ENCODE data around the gene PDE4D.
"Not testable (repeated sequence)": the region's sequence is repeated elsewhere in the genome, so short reads cannot be mapped to it uniquely, and the experiment has no call there.

The PDE4D gene

DNA sequence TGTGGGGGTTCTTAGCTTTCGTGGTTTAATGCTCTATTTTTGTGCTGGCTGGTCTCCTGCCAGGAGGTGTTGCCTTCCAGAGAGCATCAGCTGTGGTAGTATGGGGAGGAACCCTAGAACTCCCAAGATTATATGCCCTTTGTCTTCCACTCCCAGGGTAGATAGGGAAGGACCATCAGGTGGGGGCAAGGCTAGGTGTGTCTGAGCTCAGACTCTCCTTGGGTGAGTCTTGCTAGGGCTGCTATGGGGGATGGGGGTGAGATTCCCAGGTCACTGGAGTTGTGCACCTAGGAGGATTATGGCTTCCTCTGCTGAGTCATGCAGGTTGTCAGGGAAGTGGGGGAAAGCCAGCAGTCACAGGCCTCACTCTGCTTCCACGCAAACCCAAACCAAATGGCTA is 584.8 kb downstream of the PDE4D start:
- DNase-seq: not testable (repeated sequence)

DNA sequence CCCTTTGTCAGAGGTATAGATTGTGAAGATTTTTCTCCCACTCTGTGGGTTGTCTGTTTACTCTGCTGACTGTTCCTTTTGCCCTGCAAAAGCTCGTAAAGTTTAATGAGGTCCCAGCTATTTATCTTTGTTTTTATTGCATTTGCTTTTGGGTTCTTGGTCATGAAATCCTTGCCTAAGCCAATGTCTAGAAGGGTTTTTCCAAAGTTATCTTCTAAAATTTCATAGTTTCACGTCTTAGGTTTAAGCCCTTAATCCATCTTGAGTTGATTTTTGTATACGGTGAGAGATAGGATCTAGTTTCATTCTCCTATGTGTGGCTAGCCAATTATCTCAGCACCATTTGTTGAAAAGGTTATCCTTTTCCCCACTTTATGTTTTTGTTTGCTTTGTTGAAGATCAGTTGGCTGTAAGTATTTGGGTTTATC is 590.2 kb downstream of the PDE4D start:
- not testable (repeated sequence) for DNase-seq

DNA sequence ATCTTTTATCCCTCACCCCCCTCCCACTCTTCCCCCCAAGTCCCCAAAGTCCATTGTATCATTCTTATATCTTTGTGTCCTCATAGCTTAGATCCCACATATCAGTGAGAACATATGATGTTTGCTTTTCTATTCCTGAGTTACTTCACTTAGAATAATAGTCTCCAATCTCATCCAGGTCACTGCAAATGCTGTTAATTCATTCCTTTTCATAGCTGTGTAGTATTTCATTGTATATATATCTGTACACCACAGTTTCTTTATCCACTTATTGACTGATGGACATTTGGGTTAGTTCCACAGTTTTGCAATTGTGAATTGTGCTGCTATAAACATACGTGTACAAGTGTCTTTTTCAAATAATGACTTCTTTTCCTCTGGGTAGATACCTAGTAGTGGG is 591.0 kb downstream of the PDE4D start:
- DNase-seq: not testable (repeated sequence)

DNA sequence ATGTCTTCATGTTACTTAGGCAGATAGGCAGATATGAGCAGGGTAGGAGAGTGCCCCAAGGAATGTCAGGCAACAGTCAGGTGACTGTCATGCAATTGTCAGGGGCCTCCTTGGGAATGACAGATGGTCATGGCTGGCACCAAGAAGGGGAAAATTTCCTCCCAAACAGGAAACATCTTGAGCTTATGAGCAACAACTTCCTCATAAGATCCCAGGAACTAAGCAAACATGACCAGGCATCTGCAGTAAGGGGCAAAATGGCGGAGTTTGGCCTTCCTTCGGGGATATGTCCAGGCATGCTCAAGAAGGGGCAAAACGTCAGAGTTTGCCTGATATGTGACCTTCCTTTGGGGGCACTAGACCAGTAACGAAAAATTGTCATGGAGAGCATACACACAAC is 591.8 kb downstream of the PDE4D start:
- DNase-seq: no peak

DNA sequence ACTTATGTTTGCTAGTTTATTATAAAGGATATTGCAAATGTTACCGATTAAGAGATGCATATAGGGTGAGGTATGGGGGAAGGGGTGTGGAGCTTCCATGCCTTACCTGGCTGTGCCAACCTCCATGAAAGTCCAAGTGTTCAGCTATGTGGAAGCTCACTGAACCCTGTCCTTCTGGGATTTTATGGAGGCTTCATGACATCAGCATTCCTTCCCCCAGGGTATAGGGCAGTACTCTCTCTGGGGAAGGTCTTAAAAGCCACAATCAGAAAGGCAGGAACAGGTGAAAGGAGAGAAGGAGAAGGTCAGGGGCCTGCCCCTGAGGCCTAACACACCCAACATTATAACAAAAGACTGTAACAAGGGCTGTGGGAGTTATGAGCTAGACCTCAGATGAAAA is 592.6 kb downstream of the PDE4D start:
- no peak for DNase-seq

DNA sequence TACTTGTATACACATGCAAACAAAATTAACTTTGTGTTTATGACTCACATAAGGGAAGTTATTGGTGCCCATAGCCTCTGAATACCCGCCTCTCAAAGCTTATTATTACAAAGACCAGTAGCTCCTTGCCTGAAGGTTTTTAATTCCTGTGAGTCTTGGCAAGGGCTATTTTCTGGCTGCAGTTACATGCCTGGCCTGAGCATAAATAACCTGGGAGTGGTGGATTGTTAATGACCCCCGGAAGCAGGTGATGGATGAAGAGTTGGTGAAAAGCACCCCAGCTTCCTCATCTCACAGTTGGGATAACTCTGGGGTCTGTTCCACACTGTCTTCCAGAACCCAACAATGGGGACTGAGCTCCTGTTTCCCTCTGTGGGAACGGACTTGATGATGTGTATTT is 594.5 kb downstream of the PDE4D start:
- DNase-seq: no peak

DNA sequence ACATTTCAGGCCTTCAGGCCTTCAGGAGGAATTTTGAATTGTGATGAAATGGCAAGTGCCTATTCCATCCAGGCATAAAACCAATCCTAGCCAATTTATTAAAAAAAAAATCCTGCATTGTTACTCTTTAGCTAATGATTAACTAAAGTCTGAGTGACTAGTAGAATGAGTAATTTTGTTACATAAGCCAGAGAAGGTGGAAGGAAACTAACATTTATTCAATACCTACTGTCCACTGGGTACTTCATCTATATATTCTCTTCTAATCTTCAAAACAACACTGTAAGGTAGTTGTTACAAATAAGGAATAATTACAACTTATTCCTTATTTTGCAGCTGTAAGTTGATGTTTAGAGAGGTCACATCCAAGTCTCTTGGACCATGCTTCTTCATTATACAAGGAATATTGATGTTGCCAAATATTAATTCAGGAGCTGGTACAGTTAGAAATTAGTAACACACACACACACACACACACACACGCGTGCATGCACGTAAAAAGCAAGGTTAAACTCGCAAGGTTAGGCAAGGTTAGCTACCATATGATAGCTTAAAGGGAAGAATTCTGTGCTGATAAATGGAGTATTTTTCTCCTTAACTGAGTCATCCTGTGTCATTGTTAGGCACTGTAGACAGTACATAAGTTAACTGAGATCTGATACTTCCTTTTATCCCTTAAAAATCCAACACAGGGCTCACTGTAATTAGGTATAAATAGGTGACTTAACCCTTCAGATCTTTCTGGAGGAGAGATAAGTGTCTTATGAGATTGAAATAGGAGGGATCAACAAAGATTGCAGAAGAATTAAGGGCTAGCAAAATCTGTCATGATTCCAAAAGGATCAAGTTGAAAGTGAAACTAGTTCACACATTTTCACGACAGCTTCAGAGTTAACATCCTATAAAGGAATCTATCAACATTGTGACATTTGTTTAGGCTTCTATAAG is 596.9 kb downstream of the PDE4D start:
- no peak for DNase-seq

DNA sequence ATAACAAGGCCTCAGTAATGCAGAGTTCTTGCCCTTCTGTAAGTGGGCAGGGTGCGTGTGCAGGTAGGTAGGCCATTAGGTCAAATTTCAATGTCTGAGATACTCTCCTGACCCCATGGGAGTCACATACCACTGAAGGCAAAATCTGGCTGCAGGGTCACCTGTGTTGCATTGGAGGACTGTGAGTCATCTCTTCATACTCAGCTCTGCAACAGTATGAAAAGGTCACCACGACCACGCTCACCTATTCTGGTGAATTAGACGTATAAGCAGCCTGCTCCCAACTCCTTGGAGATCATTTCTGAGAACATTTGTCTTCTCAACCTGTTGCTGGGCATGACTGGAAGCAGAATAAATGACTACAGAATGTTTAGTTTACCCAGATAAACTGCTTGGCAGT is 599.8 kb downstream of the PDE4D start:
- no peak for DNase-seq

DNA sequence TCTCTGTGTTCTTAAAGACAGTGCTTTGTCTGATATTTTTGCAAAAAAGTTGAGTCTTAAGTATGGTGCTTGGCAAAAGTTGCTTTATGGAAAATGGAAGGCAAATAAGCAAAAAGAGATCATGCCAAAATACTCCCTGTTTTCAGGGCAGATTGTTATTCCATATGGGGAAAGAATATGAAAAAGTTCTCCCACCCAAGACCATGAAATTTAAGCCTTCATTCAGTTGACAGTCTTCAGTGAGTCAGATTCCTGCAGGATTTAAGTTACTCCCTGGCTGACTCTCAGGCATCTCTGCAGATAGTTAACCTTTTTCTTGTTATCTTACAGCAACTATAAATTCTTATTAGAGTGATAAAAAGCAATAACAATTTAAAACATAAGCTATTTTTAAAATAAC is 601.6 kb downstream of the PDE4D start:
- no peak for DNase-seq

DNA sequence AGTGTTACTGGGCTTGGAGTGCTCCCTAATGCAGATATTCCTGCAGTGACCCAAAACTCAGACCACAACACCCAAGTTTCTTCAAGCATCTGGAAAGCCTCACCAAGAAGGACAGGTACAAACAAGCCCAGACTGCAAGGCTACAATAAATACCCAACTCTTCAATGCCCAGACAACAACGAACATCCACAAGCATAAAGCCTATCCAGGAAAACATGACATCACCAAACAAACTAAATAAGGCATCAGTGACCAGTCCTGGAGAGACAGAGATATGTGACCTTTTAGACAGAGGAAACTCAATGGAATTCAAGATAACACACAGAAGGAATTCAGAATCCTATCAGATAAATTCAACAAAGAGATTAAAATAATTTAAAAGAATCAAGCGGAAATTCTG is 605.6 kb downstream of the PDE4D start:
- DNase-seq: no peak

DNA sequence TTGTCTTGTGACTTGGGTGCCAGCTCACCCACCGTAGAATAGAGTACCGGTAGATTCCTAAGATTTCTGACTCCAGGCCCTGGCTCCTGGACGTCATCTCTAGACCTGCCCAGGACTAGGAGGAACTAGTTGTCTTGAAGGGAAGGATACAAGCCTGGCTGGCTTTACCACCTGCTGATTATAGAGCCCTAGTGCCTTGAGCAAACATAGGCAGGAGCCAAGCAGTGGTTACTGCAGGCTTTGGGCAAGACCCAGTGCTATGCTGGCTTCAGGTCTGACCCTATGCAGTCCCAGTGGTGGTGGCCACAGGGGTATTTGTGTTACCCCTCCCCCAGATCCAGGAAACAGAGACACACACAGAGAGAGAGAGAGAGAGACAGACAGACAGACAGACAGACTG is 606.2 kb downstream of the PDE4D start:
- no peak for DNase-seq

DNA sequence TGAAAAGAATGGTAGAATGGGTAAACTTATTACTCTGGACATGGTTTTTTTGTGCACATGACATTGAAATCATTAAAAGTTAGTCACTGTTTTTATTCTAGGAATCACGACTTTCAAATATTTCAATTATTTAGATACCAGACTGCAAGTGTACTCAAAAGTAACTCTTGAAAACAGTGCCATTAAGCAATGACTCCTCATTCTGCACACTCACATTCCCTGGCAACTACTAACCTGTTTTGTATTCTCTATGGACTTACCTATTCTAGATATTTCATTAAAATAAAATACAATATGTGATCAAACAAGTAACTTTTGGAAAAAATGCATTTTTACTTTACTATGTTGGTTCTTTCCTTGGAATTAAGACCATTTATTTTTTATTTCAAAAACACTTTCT is 607.0 kb downstream of the PDE4D start:
- DNase-seq: no peak

DNA sequence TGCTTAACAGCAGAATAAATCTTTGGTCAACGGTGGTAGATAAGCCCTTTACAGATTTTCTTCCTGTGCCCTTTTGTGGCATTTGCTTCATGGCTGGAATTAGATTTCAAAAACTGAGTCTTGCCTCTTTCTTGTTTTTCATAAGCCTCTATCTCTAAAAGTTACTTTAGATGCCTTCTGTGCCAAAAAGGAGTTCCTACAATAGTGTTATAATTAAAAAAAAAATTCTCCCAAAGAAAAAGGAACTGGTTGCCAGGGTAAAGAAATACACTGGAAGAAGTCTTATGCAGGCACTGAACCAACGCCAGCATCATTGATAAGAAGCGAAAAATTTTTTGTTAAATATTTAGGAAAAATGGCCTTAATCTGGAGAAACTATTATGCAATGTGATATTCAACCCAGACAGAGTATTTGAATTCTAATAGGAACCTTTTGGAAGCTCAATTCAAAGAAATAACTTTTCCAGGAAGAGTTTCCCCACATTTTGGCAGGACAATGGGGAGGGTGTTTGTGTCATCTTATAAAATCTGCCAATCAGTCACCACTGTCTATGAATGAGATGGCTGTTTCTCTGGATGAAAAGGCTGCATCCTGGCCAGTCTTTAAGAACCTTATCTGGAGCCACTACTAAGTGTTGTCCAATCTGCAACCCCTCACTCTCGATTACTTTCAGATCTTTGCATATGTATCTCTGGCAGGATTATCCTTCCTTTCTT is 608.1 kb downstream of the PDE4D start:
- no peak for DNase-seq

DNA sequence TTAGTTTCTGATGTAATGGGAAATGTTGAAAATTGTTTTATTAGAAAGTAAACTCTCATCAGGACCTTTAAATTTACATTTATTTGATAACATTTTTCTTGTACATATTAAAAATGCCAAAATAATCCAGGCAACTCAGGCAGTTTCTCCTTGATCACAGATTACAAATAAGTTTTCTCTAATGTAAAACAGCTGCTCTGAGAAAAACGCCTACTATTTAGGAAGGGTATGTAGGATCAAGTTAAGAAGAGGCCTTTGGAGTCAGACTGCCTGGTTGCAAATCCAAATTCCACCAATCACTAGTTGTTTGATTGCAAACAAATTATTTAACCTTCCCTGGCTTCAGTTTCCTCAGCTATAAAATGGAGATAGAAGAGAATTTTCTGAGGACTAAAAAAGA is 610.8 kb downstream of the PDE4D start:
- DNase-seq: no peak

DNA sequence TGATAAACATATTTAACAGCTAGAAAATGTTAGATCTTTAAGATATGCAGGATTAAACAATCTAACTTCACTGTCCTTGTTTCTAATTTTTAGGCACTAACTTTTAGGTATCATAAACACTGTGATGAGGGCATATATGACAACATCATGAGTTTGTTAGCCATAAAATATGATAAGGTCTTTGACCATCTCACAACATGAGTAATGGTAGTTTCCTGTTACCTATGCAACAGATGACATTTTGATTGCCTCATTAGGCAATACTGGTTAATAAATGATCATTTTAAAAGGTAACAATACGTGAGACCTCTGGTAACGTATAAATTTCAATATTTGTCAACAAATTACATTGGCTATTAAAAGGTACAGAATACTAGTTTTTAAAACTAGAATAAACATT is 613.5 kb downstream of the PDE4D start:
- DNase-seq: no peak

DNA sequence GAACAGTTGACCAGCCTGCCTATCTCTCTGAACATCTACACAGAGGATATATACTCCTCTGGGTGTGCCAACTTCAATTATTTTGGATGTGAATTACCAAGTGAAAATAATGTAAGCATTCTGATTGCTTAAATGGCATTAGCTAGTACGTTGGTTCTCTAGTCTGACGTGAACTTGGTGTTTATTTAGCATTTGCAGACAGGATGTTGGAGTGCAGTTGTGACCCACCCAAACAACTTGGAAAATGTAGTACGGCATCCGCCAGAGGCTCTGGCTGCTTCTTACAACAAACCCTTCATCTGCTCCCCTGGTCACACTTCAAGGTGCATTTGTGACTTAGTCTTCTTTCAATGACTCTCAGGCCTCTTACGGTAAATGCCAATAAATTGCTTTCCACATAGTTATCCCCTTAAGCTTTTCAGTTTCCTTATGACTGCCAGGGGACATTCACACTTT is 616.6 kb downstream of the PDE4D start:
- no peak for DNase-seq

DNA sequence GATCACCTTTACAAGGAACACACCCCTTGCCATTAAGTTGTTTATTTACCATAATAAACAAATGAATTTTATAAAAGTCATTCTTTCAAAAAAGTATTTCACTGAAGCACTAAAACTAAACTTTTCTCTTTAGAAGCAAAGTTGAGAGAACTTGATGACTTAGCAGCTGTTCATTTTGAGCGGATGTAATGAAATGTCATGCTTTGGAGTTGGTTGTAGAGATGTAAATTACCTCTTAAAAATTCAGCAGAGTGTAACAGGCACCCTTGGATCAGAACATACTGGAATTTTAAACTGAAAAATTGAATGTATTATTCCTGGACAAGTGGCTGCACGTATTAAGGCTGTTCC is 617.2 kb downstream of the PDE4D start:
- DNase-seq: no peak

DNA sequence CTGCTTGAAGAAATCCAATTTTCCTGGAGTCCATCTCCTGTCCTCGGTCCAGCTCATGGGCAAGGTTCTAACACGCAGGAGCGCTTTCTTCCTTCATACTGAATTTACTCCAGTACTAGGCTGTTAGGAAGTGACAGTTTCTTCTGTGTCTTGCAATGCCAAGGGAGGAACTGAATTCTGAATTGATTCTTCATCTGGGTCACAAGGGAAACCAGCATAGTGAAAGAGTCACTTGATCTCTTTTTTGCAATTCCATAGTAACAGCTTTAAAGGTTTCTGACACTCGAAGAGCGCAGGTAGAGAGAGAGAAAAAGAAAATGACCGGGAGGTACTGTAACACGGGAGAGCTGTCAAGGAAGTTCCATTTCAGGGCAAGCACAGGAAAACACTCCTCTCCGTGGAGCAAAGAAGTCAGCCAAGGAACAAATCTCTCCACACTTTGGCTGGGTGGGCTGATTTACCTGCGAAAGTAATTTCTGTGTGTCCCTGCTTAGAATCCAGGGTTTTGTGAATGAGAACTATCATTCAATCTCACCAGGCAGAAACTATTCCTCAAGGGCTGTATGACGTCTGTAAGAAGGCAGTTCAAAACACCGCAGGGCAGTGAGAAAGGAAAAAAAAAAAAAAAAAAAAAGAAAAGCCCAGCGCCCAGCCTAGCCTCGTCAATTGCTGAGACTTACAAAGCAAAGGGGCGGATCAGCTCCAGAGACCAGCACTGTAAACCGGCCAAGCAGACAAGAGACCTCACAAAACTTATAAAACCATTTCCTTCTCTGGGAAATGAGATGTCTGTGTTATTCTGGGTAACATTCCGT is 617.8 kb downstream of the PDE4D start:
- DNase-seq: no peak

DNA sequence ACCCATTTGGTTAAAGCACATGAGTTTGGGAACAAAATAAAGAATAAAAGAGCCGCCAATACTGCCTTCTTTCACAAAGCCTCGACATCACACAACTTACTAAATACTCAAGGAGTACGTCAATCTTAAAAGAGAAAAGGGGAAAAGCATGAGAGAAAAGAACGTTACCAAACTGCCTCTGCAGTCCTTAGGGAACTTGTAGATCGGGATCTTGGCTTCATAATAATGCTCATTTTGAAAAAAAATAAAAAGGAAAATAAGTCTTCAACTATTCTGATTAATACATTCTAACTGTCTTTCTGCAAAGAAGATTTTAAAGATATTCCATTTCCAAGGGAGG is 618.4 kb downstream of the PDE4D start:
- DNase-seq: no peak

DNA sequence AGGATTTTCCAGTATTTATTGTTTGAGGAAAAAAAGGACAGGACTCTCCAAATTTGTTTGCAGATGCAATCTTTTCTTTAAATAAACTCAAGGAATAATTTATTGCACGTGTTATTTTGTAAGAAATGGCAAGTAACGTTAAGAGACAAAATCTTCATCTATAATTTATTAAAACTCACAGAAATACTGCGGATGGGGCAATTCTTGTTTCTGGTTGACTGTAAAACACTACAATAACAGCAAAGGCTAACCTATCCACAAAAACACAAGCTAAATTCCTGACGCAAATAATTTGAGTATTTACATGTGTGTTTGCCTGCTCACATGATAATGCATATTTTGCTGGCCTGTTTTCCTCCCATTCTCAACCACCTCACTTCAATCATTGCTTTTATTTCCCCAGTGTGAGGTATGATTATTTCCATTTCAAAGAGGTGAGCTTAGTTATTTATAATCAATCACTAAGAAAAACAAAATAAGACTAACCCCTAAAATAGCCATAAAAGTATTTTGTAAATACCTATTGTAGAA is 619.4 kb downstream of the PDE4D start:
- no peak for DNase-seq

DNA sequence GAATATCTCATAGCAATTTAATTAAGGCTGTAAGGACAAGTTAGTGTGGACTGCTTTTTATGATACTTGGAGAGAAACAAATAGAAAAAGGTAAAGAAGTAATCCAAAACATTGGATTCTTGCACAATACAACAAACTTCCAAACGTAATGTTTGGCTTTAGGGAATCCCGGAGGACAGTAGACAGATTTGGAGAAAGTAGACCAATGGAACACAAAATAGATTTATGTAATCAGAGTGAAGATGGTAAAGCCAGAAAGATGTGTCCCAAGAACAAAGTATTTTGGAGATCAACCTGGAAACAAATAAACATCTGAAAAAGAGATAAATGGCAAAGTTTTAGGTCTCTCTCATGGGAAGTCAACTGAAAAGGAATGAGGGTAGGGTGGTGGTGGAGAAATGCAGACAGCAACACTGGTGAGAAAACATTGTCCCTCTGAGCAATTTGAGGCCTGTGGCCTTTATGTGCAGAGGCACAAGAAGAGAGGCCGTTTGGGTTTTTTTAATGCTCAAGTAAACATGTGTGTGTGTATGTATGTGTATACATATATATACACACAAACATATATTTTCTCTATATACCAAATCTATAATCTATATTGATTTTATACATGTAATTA is 620.6 kb downstream of the PDE4D start:
- DNase-seq: no peak

DNA sequence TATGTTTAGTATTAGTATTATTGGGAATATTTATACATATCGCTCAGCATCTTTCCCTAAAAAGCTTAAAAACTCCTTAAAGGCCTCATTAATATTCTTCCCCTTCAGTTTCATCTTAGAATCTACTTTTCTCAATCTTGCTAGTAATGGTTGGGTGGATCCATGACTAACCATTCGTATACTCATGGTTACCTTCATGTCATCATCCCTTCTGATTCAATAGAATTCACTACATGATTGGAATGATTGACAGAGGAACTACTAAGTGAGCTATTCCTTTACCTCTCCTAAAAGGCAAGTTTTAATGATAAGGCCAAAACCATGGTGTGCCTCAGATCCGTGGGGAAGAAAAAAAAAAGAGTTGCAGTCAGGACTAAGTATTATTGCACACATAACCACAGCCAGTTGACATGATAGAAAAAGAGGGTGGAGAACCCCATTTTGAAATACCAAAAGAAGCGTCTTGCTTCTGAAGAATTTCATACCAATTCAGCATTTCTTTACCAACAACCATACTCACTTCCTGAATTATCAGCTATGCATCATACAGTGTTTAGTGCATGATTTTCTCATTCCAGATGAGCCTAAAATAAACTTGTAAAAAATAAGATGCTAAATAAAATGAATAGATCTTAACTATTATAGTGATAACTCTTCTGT is 624.6 kb downstream of the PDE4D start:
- DNase-seq: no peak

All from stimulated activated naive CD4-positive, alpha-beta T cell treated with Interleukin-2 at 50 U/mL for 16 hours (primary cell).